Measurements from ENCODE around the gene FGD5. TPM values are rescaled to one million over a fixed set of nuclear protein-coding genes. Genes with fewer than 3 reads are reported as not detected.
A peak's percentile ranks its signal among the peaks of the same experiment; 100 is the strongest.

The FGD5 gene
- total and polyA plus RNA-seq, 2 donors from 2014 or later: 18.7 to 40.1 TPM

- FAIRE-seq: no peak
- H3K27ac ChIP-seq (ENCODE audit: low read depth in 2 of 2, low read length in 2 of 2): no peak overlapping the region
Observed at GRCh38 chr3:14909250-14909649, 90.5 kb downstream of the FGD5 start.

GRCh38 chr3:14911651-14912050 is 92.9 kb downstream of the FGD5 start:
- DNase-seq: no peak

More at GRCh38 chr3:14909250-14909649, 90.5 kb downstream of the FGD5 start:
- TF ChIP-seq, protein P1, sequence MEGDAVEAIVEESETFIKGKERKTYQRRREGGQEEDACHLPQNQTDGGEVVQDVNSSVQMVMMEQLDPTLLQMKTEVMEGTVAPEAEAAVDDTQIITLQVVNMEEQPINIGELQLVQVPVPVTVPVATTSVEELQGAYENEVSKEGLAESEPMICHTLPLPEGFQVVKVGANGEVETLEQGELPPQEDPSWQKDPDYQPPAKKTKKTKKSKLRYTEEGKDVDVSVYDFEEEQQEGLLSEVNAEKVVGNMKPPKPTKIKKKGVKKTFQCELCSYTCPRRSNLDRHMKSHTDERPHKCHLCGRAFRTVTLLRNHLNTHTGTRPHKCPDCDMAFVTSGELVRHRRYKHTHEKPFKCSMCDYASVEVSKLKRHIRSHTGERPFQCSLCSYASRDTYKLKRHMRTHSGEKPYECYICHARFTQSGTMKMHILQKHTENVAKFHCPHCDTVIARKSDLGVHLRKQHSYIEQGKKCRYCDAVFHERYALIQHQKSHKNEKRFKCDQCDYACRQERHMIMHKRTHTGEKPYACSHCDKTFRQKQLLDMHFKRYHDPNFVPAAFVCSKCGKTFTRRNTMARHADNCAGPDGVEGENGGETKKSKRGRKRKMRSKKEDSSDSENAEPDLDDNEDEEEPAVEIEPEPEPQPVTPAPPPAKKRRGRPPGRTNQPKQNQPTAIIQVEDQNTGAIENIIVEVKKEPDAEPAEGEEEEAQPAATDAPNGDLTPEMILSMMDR (IDR thresholded peaks at IDR 0.05; ENCODE audit: borderline replicate concordance, extremely low read depth, insufficient read depth): no peak
- H3K9ac ChIP-seq (ENCODE audit: low read length in 3 of 3): no peak overlapping the region
- H3K9me3 ChIP-seq (ENCODE audit: control insufficient read depth in 2 of 3, insufficient read depth in 1 of 3, low read length in 3 of 3): no peaks in the 10 kb centered on the region
- DNase-seq: no peak
- no peaks in the 10 kb centered on the region for H3K27me3 ChIP-seq (ENCODE audit: control insufficient read depth, insufficient read depth, low read length)
- intact Hi-C loops (cut with DNase I): no loop called here
- no peaks in the 10 kb centered on the region for H3K4me1 ChIP-seq (ENCODE audit: control insufficient read depth in 2 of 3, insufficient read depth in 2 of 3, low read depth in 1 of 3, low read length in 3 of 3)
- H3K36me3 ChIP-seq (ENCODE audit: control insufficient read depth in 2 of 3, insufficient read depth in 3 of 3, low read length in 3 of 3): peaks cover 0 to 10% (median 0%) of the 10 kb centered on the region in 3 donors
- no peak overlapping the region for H3K4me3 ChIP-seq (ENCODE audit: low read length in 3 of 3)

DNA sequence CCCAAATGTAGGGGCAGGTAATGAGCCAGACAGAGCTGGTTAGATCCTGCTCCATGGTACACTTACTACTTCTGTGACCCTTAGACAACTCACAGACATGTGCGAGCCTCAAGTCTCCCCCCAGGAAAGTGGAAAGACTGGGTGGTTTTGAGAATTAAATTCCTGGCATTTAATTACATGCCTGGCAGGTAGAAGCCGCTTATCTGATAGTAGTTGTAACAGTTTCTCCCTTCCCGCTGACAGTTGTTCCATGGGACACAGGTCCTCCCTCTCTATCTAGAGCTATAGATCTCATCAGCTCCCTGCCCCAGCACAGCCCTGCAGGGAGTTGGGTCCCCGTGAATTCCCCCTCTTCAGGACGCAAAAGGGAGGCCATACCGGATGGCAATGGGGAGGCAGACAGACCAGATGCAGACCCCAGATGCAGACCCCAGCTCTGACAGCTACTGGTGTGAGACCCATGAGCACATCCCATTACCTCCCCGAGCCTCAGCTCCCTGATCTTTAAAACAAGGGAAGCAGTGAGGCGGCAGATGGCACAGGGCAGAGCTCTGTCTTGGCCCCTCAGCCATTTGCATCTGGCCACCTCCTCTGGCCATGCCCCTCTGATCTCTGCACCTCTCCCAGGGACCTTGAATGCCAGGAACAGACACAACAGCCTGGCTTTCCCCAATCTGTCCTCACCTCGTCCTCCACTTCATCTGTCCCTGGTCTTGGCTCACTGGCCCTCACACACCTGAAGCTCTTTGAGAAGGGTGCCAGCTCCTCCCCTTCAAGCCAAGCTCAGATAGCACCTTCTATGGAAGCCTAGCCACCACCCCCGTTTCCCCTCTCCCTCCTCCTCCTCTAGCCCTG is 94.5 kb downstream of the FGD5 start:
- Histone ChIP-seq H3K27ac (ENCODE audit: low read depth in 2 of 2, low read length in 2 of 2) (no peak overlapping the region), H3K4me3 (ENCODE audit: low read length in 3 of 3) (no peak overlapping the region), H3K27me3 (ENCODE audit: control insufficient read depth, insufficient read depth, low read length) (no peaks in the 10 kb centered on the region), H3K9ac (ENCODE audit: low read length in 3 of 3) (no peak overlapping the region), H3K36me3 (ENCODE audit: control insufficient read depth in 2 of 3, insufficient read depth in 3 of 3, low read length in 3 of 3) (peaks cover 0 to 11% (median 2%) of the 10 kb centered on the region in 3 donors), H3K9me3 (ENCODE audit: control insufficient read depth in 2 of 3, insufficient read depth in 1 of 3, low read length in 3 of 3) (no peaks in the 10 kb centered on the region), H3K4me1 (ENCODE audit: control insufficient read depth in 2 of 3, insufficient read depth in 2 of 3, low read depth in 1 of 3, low read length in 3 of 3) (no peaks in the 10 kb centered on the region)
- intact Hi-C loops (cut with DNase I): loop anchor here (10.0 kb wide), 1 partner anchor 118 kb away; no protein-coding TSS in a partner anchor
- TF ChIP-seq, protein P1 (IDR thresholded peaks at IDR 0.05; ENCODE audit: borderline replicate concordance, extremely low read depth, insufficient read depth): no peak
- FAIRE-seq (no peak), DNase-seq (peak in 1 of 5 donors; percentile 20)

More at GRCh38 chr3:14911651-14912050, 92.9 kb downstream of the FGD5 start:
- H3K27me3 ChIP-seq (ENCODE audit: control insufficient read depth, insufficient read depth, low read length): no peaks in the 10 kb centered on the region
- TF ChIP-seq, protein P1 (IDR thresholded peaks at IDR 0.05; ENCODE audit: borderline replicate concordance, extremely low read depth, insufficient read depth): no peak
- intact Hi-C loops (cut with DNase I): loop anchor here (10.0 kb wide), 1 partner anchor 117 kb away; no protein-coding TSS in a partner anchor
- H3K36me3 ChIP-seq (ENCODE audit: control insufficient read depth in 2 of 3, insufficient read depth in 3 of 3, low read length in 3 of 3): peaks cover 0 to 10% (median 2%) of the 10 kb centered on the region in 3 donors
- no peaks in the 10 kb centered on the region for H3K4me1 ChIP-seq (ENCODE audit: control insufficient read depth in 2 of 3, insufficient read depth in 2 of 3, low read depth in 1 of 3, low read length in 3 of 3)
- no peaks in the 10 kb centered on the region for H3K9me3 ChIP-seq (ENCODE audit: control insufficient read depth in 2 of 3, insufficient read depth in 1 of 3, low read length in 3 of 3)
- H3K9ac ChIP-seq (ENCODE audit: low read length in 3 of 3): no peak overlapping the region
- FAIRE-seq: no peak
- H3K27ac ChIP-seq (ENCODE audit: low read depth in 2 of 2, low read length in 2 of 2): no peak overlapping the region
- H3K4me3 ChIP-seq (ENCODE audit: low read length in 3 of 3): no peak overlapping the region

All from kidney (tissue), 14 donors.